ENCODE data around the gene ABHD8. TPM values are rescaled to one million over a fixed set of nuclear protein-coding genes. Genes with fewer than 3 reads are reported as not detected.
A peak's percentile ranks its signal among the peaks of the same experiment; 100 is the strongest.

The ABHD8 gene
- total and polyA plus RNA-seq, 12 donors: 2.3 to 60.0 (median 35.8) TPM

DNA sequence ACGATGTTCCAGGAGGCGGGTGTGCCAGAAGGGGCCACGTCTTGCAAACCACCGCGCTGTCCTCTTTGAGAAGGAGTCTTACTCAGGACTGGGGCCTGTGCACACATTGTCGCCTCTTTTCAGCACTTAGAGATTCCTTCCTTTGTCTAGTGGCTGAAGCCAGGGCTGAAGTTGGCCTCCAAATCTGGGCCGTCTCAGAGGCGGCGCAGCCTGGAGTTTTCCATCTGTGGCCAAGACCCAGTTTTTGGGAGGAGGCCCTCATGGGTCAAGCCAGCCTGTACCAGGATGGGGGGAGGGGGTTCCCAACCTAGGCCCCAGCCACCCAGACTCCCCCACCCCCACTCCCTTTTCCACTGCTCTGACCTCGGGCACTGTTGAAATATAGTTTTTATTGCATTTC, 19.6 kb upstream of the ABHD8 start:
- Histone ChIP-seq H3K4me3 (no peak overlapping the region), H3K27ac (peak overlapping the region in 3 of 5 donors; percentile 39 to 54 (median 47)), H3K9me3 (replicated peaks in 1 of 3) (no peaks in the 10 kb centered on the region), H3K27me3 (no peaks in the 10 kb centered on the region), H3K36me3 (replicated peaks in 1 of 2) (peaks cover 0 to 20% of the 10 kb centered on the region in 2 donors), H3K4me1 (replicated peaks in 1 of 2) (peaks cover 0 to 17% of the 10 kb centered on the region in 2 donors)
- peak in 3 of 7 donors; percentile 58 to 69 (median 65) for DNase-seq
- 34 to 66% (median 62%) methylated on average over 4 to 10 of the region's 10 CpGs for WGBS, 4 donors
- intact Hi-C loops (cut with DNase I): no loop called here
- TF ChIP-seq POLR2A (IDR thresholded peaks at IDR 0.05): no peak
- TF ChIP-seq, protein P1, sequence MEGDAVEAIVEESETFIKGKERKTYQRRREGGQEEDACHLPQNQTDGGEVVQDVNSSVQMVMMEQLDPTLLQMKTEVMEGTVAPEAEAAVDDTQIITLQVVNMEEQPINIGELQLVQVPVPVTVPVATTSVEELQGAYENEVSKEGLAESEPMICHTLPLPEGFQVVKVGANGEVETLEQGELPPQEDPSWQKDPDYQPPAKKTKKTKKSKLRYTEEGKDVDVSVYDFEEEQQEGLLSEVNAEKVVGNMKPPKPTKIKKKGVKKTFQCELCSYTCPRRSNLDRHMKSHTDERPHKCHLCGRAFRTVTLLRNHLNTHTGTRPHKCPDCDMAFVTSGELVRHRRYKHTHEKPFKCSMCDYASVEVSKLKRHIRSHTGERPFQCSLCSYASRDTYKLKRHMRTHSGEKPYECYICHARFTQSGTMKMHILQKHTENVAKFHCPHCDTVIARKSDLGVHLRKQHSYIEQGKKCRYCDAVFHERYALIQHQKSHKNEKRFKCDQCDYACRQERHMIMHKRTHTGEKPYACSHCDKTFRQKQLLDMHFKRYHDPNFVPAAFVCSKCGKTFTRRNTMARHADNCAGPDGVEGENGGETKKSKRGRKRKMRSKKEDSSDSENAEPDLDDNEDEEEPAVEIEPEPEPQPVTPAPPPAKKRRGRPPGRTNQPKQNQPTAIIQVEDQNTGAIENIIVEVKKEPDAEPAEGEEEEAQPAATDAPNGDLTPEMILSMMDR (IDR thresholded peaks at IDR 0.05): no peak

DNA sequence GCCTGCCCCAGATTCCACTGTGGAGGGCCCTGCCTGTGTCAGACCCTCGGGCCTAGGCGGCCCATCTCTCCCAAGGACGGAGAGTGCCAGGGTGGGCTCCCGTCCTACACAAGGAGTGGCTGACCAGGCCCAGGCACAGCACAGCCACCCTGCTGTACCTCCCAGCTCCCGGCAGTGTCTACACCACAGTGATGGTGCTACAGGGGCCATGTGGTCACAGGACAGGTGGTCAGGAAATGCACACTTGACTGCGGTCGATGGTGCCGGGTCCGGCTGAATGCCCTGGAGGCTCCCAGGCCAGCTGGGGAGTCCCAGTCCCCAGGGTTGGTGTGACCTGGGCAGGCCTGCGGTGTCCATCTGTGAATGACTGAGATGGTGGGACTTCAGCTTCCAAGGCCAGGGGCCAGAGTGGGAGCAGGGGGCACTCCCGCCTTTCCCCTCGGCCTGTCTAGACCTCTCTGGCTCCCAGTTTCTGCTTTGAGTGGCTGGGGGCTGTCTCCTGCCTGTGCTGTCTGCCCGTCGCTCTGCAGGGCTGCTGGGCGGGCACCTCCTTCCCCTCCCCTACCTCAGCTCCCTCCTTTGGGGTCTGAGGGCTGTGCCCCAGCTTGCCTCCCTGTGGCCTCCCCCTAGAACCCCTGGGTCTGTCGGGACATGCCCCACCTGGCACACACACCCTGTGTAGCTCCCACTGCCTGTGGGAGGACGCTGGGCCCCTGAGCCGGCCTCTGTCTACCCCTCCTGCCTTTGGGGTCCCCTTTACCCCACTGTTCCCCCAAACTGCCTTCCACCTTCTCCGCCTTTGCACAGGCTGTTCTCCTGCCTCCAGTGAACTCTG, 18.6 kb upstream of the ABHD8 start:
- H3K27me3 ChIP-seq: no peaks in the 10 kb centered on the region
- intact Hi-C loops (cut with DNase I): no loop called here
- H3K27ac ChIP-seq: peak overlapping the region in 2 of 5 donors; percentile 47 to 54
- peaks cover 0 to 22% of the 10 kb centered on the region in 2 donors for H3K36me3 ChIP-seq (replicated peaks in 1 of 2)
- H3K4me1 ChIP-seq (replicated peaks in 1 of 2): peaks cover 0 to 9% of the 10 kb centered on the region in 2 donors
- DNase-seq: no peak
- H3K9me3 ChIP-seq (replicated peaks in 1 of 3): no peaks in the 10 kb centered on the region
- no peak overlapping the region for H3K4me3 ChIP-seq
- no peak for TF ChIP-seq POLR2A (IDR thresholded peaks at IDR 0.05)
- TF ChIP-seq, protein P1 (IDR thresholded peaks at IDR 0.05): no peak
- 86 to 95% (median 91%) methylated on average over 13 to 19 of the region's 19 CpGs for WGBS, 4 donors

DNA sequence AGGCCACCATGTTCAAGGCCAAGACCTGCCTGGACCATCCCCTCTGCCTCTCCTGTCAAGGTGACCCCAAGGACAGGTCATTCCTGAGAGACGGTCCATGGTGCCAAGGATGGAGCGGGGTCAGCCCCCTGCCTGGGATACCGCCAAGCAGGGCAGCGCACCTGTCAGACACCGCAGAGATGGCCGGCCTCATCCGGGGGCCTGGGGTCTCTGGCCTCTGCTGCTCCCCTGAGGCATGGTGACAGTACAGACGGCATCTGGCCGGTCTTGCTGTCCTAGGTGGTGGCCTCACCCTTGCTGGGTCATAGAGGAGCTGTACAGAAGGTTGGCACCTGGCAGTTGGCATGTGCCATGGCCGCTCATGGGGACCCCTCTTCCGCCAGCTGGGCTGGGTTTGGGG, 17.2 kb upstream of the ABHD8 start:
- Histone ChIP-seq H3K4me1 (replicated peaks in 1 of 2) (peaks cover 0 to 9% of the 10 kb centered on the region in 2 donors), H3K27ac (no peak overlapping the region), H3K36me3 (replicated peaks in 1 of 2) (peaks cover 0 to 37% of the 10 kb centered on the region in 2 donors), H3K27me3 (no peaks in the 10 kb centered on the region), H3K4me3 (no peak overlapping the region), H3K9me3 (replicated peaks in 1 of 3) (no peaks in the 10 kb centered on the region)
- intact Hi-C loops (cut with DNase I): no loop called here
- WGBS, 4 donors: 85 to 100% (median 87%) methylated on average over 3 to 11 of the region's 11 CpGs
- TF ChIP-seq POLR2A (IDR thresholded peaks at IDR 0.05): no peak
- TF ChIP-seq, protein P1 (IDR thresholded peaks at IDR 0.05): no peak
- DNase-seq: no peak

DNA sequence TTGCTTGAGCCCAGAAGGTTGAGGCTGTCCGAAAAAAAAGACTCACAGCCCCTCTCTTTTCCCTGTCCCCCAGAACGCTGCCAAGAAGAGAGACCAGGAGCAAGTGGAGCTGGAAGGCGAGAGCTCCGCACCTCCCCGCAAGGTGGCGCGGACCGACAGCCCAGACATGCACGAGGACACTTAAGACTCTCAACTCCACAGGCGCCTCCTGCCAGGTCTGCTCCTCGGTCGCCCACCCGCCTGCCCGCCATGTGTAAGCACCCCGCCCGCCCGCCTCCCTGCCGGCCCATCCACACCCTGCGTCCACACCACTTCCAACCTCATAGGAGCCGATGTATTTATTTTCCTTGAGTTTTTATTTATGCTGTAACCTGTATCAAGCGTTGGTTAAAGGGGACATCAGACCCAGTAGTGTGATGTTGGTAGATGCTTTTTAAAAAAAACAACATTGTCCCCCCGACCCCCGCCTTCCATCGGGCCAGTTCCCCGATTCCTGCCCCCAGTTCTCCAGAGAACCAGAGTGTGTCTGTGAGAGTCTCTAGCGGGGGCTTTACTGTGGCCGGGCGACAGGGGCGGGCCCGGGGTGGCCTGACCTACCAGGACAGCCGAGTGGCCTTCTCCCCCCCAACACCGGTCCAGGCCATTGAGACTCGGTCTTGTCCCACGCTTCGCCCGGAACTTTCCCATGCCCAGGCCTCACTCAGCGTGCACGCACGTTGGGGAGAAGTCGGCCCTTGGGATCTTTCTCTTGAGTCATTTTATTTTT, 16.4 kb upstream of the ABHD8 start:
- Histone ChIP-seq H3K4me3 (no peak overlapping the region), H3K27me3 (no peaks in the 10 kb centered on the region), H3K36me3 (replicated peaks in 1 of 2) (peaks cover 0 to 40% of the 10 kb centered on the region in 2 donors), H3K9me3 (replicated peaks in 1 of 3) (no peaks in the 10 kb centered on the region), H3K27ac (no peak overlapping the region), H3K4me1 (replicated peaks in 1 of 2) (peaks cover 0 to 9% of the 10 kb centered on the region in 2 donors)
- no peak for DNase-seq
- WGBS, 4 donors: 88 to 94% (median 90%) methylated on average over 38 to 40 of the region's 40 CpGs
- intact Hi-C loops (cut with DNase I): no loop called here
- TF ChIP-seq, protein P1 (IDR thresholded peaks at IDR 0.05): no peak
- no peak for TF ChIP-seq POLR2A (IDR thresholded peaks at IDR 0.05)

Measured in adrenal gland (tissue), 12 donors.